Left forelimb (tissue), 1 donor: ENCODE data around the gene RAB3IL1.

Source experiments
- DNase-seq: peaks from one replicate; pipeline ENCODE4 v3.0.0-alpha.2; 2018; ENCODE audit warnings: low spot score

Gene RAB3IL1

GRCh38 chr11:61919705-61920631 lies 2.6 kb upstream of the RAB3IL1 start:
- peak; percentile 64 for DNase-seq

- DNase-seq: peak; percentile 64
Measured at GRCh38 chr11:61918938-61919704, 1.8 kb upstream of the RAB3IL1 start.

GRCh38 chr11:61918251-61918937 lies 1.0 kb upstream of the RAB3IL1 start:
- DNase-seq: no peak

GRCh38 chr11:61916737-61917333 lies 531 bp downstream of the RAB3IL1 start:
- DNase-seq: peak; percentile 72

- no peak for DNase-seq
Measured at GRCh38 chr11:61914471-61915171, 2.7 kb downstream of the RAB3IL1 start.

GRCh38 chr11:61913699-61914395 lies 3.5 kb downstream of the RAB3IL1 start:
- no peak for DNase-seq

- no peak for DNase-seq
Measured at GRCh38 chr11:61912991-61913698, 4.2 kb downstream of the RAB3IL1 start.

GRCh38 chr11:61912530-61912898 lies 4.9 kb downstream of the RAB3IL1 start:
- DNase-seq: no peak

- DNase-seq: no peak
Measured at GRCh38 chr11:61911701-61912529, 5.5 kb downstream of the RAB3IL1 start.

- no peak for DNase-seq
Measured at GRCh38 chr11:61911128-61911700, 6.2 kb downstream of the RAB3IL1 start.

- no peak for DNase-seq
Measured at GRCh38 chr11:61910187-61911127, 6.9 kb downstream of the RAB3IL1 start.

GRCh38 chr11:61908730-61909316 lies 8.5 kb downstream of the RAB3IL1 start:
- no peak for DNase-seq

GRCh38 chr11:61907871-61908729 lies 9.3 kb downstream of the RAB3IL1 start:
- no peak for DNase-seq

GRCh38 chr11:61907282-61907681 lies 10.1 kb downstream of the RAB3IL1 start:
- DNase-seq: no peak

GRCh38 chr11:61906522-61906909 lies 10.8 kb downstream of the RAB3IL1 start:
- DNase-seq: no peak

GRCh38 chr11:61905801-61906521 lies 11.4 kb downstream of the RAB3IL1 start:
- DNase-seq: no peak
